ENCODE data around the gene B3GALT6.

GRCh38 chr1:1222575-1223225 is 9.3 kb upstream of the B3GALT6 start:
- no peak for TF ChIP-seq CTCF (IDR thresholded peaks at IDR 0.05)
- no peak for TF ChIP-seq POLR2A (IDR thresholded peaks at IDR 0.05)

All from body of pancreas (tissue), 4 donors.